Measurements from ENCODE around the gene RPL38. TPM values are rescaled to one million over a fixed set of nuclear protein-coding genes. Genes with fewer than 3 reads are reported as not detected.

The RPL38 gene
- total RNA-seq, 3 donors from 2014 or later: 304 to 570 (median 471) TPM

DNA sequence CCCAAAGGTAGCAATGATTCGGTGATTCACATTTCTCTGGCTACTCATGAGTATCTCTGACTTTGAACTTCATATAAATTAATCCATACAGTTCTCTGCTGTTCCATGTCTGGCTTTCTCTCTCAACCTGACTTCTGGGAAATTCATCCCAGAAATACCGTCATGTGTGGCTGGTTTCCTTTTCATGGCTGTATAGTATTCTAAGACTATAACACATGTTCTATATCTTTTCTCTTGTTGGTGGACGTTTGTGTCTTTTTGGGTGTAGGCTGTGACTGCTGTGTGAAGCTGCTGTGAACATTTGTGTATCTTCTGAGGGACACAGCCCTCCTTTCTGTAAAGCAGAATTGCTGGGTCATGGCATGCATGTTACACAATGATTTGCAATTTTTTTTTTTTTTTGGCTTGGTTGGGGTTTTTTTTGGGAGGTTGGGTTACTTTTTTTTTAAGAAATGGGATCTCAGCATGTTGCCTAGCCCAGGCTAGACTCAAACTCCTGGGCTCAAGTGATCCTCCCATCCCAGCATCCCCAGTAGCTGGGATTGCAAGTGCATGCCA, 16.2 kb downstream of the RPL38 start:
- intact Hi-C loops (cut with DNase I; ENCODE audit: low total_unique reads): no loop called here
- no peaks in the 10 kb centered on the region for H3K27me3 ChIP-seq
- no peak for DNase-seq (ENCODE audit: low spot score in 2 of 2)
- H3K27ac ChIP-seq: no peak overlapping the region
- H3K36me3 ChIP-seq: no peaks in the 10 kb centered on the region
- TF ChIP-seq POLR2AphosphoS5 (IDR thresholded peaks at IDR 0.05): no peak
- TF ChIP-seq, protein P1, sequence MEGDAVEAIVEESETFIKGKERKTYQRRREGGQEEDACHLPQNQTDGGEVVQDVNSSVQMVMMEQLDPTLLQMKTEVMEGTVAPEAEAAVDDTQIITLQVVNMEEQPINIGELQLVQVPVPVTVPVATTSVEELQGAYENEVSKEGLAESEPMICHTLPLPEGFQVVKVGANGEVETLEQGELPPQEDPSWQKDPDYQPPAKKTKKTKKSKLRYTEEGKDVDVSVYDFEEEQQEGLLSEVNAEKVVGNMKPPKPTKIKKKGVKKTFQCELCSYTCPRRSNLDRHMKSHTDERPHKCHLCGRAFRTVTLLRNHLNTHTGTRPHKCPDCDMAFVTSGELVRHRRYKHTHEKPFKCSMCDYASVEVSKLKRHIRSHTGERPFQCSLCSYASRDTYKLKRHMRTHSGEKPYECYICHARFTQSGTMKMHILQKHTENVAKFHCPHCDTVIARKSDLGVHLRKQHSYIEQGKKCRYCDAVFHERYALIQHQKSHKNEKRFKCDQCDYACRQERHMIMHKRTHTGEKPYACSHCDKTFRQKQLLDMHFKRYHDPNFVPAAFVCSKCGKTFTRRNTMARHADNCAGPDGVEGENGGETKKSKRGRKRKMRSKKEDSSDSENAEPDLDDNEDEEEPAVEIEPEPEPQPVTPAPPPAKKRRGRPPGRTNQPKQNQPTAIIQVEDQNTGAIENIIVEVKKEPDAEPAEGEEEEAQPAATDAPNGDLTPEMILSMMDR (IDR thresholded peaks at IDR 0.05): no peak
- TF ChIP-seq POLR2A (IDR thresholded peaks at IDR 0.05): no peak
- no peak overlapping the region for H3K4me3 ChIP-seq
- H3K4me1 ChIP-seq: no peaks in the 10 kb centered on the region
- no peaks in the 10 kb centered on the region for H3K9me3 ChIP-seq

DNA sequence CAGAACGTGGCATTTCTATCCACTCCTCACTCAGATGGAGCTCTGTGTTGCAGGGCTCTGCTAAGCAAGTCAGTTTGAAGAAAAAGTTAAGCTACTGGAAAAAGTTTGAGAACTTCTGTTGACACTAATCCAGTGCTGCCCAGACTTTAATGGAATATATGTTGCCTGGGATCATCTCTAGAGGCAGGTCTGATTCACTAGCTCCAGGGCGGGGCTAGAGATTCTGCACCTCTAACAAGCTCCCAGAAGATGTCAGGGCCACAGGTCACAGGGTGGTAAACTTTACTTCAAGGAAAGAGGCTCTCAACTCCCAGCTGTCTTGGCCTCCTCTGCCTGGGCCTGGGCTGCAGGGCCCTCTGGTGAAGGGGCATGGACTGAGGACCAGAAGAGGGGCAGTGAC, 16.7 kb downstream of the RPL38 start:
- Histone ChIP-seq H3K36me3 (no peaks in the 10 kb centered on the region), H3K9me3 (no peaks in the 10 kb centered on the region), H3K4me3 (no peak overlapping the region), H3K27me3 (no peaks in the 10 kb centered on the region), H3K27ac (no peak overlapping the region), H3K4me1 (no peaks in the 10 kb centered on the region)
- intact Hi-C loops (cut with DNase I; ENCODE audit: low total_unique reads): no loop called here
- no peak for DNase-seq (ENCODE audit: low spot score in 2 of 2)
- TF ChIP-seq, protein P1 (IDR thresholded peaks at IDR 0.05): no peak
- TF ChIP-seq POLR2AphosphoS5 (IDR thresholded peaks at IDR 0.05) (no peak), POLR2A (IDR thresholded peaks at IDR 0.05) (no peak)

DNA sequence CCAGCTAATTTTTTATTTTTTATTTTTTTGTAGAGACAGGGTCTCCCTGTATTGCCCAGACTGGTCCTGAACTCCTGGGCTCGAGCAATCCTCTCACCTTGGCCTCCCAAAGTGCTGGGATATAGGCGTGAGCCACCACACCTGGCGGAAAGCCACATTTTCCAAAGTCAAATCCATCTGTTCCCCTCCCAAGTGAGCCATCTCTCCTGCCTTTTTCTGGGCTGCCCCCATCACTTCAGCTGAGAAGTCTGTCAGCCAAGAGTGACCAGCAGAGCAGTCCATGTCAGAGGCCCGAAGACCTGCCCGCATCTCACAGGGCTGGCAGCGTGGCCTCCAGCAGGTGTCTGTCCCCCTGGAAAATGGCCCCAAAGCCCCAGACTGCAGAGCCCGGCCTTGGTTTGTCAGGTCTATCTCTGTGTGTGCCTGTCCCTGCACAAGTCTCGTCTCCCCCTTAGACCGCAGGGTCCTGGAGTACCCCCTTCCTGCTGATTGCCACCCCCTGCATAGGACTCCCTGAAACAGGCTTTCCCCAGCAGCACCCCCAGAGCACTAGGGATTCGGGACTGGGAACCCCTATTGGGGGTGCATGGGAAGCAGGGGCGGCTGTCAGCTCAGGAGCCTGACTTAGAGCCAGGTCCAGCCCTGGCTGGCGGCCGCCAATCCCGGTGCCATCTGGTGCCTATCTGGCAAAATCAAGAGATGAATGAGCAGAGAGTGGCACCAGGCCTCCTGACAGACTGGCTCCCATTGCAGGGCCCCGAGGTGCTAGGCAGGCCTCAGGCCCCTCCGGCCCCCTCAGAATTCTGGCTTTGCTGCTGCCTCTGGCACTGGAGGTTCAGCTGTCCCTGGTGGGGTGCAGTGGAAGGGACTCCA, 17.7 kb downstream of the RPL38 start:
- TF ChIP-seq POLR2A (IDR thresholded peaks at IDR 0.05): no peak
- no peak for TF ChIP-seq POLR2AphosphoS5 (IDR thresholded peaks at IDR 0.05)
- TF ChIP-seq, protein P1 (IDR thresholded peaks at IDR 0.05): no peak
- no peak overlapping the region for H3K4me3 ChIP-seq
- H3K9me3 ChIP-seq: no peaks in the 10 kb centered on the region
- intact Hi-C loops (cut with DNase I; ENCODE audit: low total_unique reads): no loop called here
- H3K27ac ChIP-seq: no peak overlapping the region
- H3K27me3 ChIP-seq: no peaks in the 10 kb centered on the region
- no peak for DNase-seq (ENCODE audit: low spot score in 2 of 2)
- no peaks in the 10 kb centered on the region for H3K36me3 ChIP-seq
- H3K4me1 ChIP-seq: no peaks in the 10 kb centered on the region

DNA sequence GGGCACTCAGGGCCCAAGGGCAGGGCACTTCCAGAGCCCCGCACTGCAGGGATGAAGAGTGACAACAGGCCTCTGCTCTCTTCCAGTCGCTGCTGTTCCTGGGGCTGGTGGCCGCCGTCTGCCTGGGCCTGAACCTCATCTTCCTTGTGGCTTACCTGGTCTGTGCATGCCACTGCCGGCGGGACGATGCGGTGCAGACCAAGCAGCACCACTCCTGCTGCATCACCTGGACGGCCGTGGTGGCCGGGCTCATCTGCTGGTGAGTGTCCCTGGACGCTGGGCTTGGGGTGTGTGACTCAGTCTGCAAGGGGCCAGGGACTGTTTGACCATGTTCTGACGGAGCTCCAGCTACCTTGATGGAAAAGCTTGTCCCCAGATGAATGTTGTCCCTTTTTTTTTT, 18.9 kb downstream of the RPL38 start:
- no peaks in the 10 kb centered on the region for H3K36me3 ChIP-seq

More for the DNA sequence above, 18.9 kb downstream of the RPL38 start:
- TF ChIP-seq POLR2A (IDR thresholded peaks at IDR 0.05) (no peak), POLR2AphosphoS5 (IDR thresholded peaks at IDR 0.05) (no peak)
- TF ChIP-seq, protein P1 (IDR thresholded peaks at IDR 0.05): no peak
- intact Hi-C loops (cut with DNase I; ENCODE audit: low total_unique reads): no loop called here
- Histone ChIP-seq H3K27ac (no peak overlapping the region), H3K4me1 (no peaks in the 10 kb centered on the region), H3K9me3 (no peaks in the 10 kb centered on the region), H3K4me3 (no peak overlapping the region), H3K27me3 (no peaks in the 10 kb centered on the region)
- DNase-seq (ENCODE audit: low spot score in 2 of 2): no peak
